HG02870 (cell line): ENCODE results near the gene C4orf50.

Source experiments
- ATAC-seq: cut with Tn5 transposase; IDR thresholded peaks from one replicate; pipeline ENCODE4 v1.9.1; 2021; ENCODE audit warnings: mild to moderate bottlenecking, moderate library complexity; ENCODE audit not compliant: unreplicated experiment

C4orf50 gene

GRCh38 chr4:6044276-6044675 is 26.0 kb upstream of the C4orf50 start:
- no peak for ATAC-seq

GRCh38 chr4:6043843-6044242 is 25.6 kb upstream of the C4orf50 start:
- ATAC-seq, result no peak

- ATAC-seq, result no peak
Measured at GRCh38 chr4:6043188-6043587, 25.0 kb upstream of the C4orf50 start.

GRCh38 chr4:6042293-6043063 is 24.2 kb upstream of the C4orf50 start:
- ATAC-seq, result no peak

- ATAC-seq, result no peak
Measured at GRCh38 chr4:6041800-6042199, 23.6 kb upstream of the C4orf50 start.

GRCh38 chr4:6038711-6039110 is 20.5 kb upstream of the C4orf50 start:
- ATAC-seq, result no peak

GRCh38 chr4:6035786-6036185 is 17.6 kb upstream of the C4orf50 start:
- no peak for ATAC-seq

- no peak for ATAC-seq
Measured at GRCh38 chr4:6033381-6033780, 15.2 kb upstream of the C4orf50 start.

- ATAC-seq, result no peak
Measured at GRCh38 chr4:6032249-6033244, 14.3 kb upstream of the C4orf50 start.

GRCh38 chr4:6031846-6032245 is 13.6 kb upstream of the C4orf50 start:
- ATAC-seq, result no peak

GRCh38 chr4:6030679-6031078 is 12.4 kb upstream of the C4orf50 start:
- ATAC-seq, result no peak

GRCh38 chr4:6029254-6029653 is 11.0 kb upstream of the C4orf50 start:
- ATAC-seq, result no peak

- ATAC-seq, result no peak
Measured at GRCh38 chr4:6028168-6028567, 9.9 kb upstream of the C4orf50 start.

GRCh38 chr4:6027392-6027791 is 9.2 kb upstream of the C4orf50 start:
- no peak for ATAC-seq

GRCh38 chr4:6024313-6024960 is 6.2 kb upstream of the C4orf50 start:
- no peak for ATAC-seq

GRCh38 chr4:6023731-6024130 is 5.5 kb upstream of the C4orf50 start:
- ATAC-seq, result no peak

- no peak for ATAC-seq
Measured at GRCh38 chr4:6022607-6023288, 4.5 kb upstream of the C4orf50 start.

- no peak for ATAC-seq
Measured at GRCh38 chr4:6021831-6022606, 3.8 kb upstream of the C4orf50 start.

- ATAC-seq, result no peak
Measured at GRCh38 chr4:6020613-6021012, 2.4 kb upstream of the C4orf50 start.
